ENCODE measurements around the gene LCN6.

- no peak for TF ChIP-seq POLR2AphosphoS5 (IDR thresholded peaks at IDR 0.05; ENCODE audit: borderline replicate concordance, low read depth, low read length)
- TF ChIP-seq EZH2 (IDR thresholded peaks at IDR 0.05) = no peak
- TF ChIP-seq FOXP2 (optimal IDR thresholded peaks at IDR 0.05; ENCODE audit: control extremely low read depth, extremely low read length, insufficient read depth) = no peak
These were observed 42.8 kb downstream of the LCN6 start for GRCh38 chr9:136705564-136705963.
